ENCODE results near the gene CD300C.

CD300C gene

DNA sequence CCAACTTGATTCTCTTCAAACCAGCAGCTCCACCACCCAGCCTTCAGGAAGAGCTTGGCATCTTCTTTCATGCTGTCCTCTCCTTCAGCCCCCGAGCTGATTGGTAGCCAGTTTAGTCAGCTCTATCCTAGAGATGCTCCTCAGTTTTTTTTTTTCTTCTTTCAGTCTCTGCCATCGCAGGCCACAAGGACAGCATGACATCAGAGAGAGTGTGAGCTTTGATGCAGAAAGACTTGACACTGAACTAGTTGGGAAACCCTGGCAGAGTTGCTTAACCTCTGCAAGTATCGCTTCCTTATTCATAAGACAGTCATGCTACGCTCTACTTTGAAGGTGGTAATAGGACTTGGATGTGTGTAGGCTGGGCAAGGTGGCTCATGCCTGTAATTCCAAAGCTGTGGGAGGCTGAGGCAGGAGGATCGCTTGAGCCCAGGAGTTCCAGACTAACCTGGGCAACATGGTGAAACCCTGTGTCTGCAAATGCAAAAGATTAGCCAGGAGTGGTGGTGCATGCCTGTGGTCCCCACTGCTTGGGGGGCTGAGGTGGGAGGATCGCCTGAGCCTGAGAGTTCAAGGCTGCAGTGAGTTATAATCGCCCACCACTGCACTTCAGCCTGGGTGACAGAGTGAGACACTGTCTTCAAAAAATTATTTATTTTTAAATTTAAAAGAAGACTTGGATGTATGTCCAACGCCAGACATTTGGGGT is 17.3 kb downstream of the CD300C start:
- H3K27ac ChIP-seq, result no peak overlapping the region
- TF ChIP-seq, protein P1, sequence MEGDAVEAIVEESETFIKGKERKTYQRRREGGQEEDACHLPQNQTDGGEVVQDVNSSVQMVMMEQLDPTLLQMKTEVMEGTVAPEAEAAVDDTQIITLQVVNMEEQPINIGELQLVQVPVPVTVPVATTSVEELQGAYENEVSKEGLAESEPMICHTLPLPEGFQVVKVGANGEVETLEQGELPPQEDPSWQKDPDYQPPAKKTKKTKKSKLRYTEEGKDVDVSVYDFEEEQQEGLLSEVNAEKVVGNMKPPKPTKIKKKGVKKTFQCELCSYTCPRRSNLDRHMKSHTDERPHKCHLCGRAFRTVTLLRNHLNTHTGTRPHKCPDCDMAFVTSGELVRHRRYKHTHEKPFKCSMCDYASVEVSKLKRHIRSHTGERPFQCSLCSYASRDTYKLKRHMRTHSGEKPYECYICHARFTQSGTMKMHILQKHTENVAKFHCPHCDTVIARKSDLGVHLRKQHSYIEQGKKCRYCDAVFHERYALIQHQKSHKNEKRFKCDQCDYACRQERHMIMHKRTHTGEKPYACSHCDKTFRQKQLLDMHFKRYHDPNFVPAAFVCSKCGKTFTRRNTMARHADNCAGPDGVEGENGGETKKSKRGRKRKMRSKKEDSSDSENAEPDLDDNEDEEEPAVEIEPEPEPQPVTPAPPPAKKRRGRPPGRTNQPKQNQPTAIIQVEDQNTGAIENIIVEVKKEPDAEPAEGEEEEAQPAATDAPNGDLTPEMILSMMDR (conservative IDR thresholded peaks at IDR 0.05), result no peak
- no peak for TF ChIP-seq ZFX (IDR thresholded peaks at IDR 0.05)

DNA sequence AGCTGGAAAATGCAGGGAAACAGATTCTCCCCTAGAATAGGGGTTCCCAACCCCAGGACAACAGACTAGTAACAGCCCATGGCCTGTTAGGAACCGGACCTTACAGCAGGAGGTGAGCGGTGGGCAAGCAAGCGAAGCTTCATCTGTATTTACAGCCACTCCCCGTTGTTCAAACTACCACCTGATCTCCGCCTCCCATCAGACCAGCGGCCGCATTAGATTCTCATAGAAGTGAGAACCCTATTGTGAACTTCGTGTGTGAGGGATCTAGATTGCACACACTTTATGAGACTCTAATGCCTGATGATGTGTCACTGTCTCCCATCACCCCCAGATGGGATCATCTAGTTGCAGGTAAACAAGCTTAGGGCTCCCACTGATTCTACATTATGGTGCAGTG is 18.2 kb downstream of the CD300C start:
- H3K27ac ChIP-seq, result no peak overlapping the region
- TF ChIP-seq, protein P1 (conservative IDR thresholded peaks at IDR 0.05), result no peak
- TF ChIP-seq ZFX (IDR thresholded peaks at IDR 0.05), result no peak

DNA sequence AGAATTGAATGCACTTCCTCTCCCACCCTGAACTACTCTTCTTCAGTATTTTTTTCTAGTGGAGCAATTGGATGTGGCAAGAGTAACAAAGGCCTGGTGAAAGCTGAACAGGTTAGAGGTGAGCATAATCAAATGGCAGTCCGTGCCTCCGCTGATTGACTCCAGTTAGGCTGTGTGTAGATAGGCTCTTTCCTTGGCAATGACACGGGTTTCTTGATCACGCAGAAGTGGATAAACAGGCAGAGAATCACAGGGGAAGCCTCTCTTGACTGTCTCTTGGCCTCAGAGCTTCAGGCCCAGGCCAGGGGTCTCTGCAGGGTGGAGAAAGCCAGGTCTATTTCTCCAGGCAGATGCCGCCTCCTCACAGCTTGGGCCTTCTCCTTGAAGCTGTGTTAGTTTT is 18.8 kb downstream of the CD300C start:
- H3K27ac ChIP-seq, result no peak overlapping the region
- TF ChIP-seq, protein P1 (conservative IDR thresholded peaks at IDR 0.05), result no peak
- TF ChIP-seq ZFX (IDR thresholded peaks at IDR 0.05), result no peak

DNA sequence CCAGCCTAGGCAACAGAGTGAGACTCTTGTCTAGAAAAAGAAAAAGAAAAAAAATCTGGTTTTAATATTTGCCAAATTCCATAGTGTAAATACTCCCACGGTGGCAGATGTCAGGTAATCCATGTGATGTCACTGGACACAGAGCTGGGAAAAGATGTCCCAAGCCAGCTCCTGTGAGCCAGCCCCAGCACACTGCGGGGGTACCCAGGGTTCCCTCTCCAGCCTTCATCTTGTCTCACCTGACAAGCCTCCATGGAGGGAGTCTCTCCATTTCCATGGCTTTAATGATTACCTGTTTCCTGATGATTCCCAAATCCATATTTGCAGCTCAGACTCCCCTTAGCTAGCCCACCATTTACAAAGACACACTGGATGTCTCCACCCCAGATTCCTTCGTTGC is 19.2 kb downstream of the CD300C start:
- TF ChIP-seq, protein P1 (conservative IDR thresholded peaks at IDR 0.05), result no peak
- TF ChIP-seq ZFX (IDR thresholded peaks at IDR 0.05), result no peak
- H3K27ac ChIP-seq, result no peak overlapping the region

DNA sequence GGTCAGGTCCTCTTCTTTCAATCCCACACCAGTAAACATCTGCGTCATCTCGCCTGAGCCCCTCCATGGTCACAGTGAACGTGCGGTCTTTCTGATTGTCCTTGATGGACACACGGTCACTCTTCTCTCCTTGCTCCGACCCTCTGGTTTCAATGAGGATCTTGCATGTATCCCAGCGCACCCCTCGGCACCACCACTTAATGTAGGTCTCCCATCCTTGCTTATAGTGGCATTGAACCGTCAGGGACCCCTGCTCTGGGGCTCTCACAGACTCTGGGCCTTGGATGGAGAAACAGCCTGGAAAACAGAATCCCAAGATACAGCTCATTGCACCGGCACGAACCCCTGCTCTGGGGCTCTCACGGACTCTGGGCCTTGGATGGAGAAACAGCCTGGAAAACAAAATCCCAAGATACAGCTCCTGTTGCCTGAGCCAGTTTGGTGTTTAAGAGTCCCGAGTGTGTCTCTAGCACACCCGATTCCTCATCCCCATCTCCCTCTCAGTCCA is 20.1 kb downstream of the CD300C start:
- TF ChIP-seq, protein P1 (conservative IDR thresholded peaks at IDR 0.05), result no peak
- no peak for TF ChIP-seq ZFX (IDR thresholded peaks at IDR 0.05)
- no peak overlapping the region for H3K27ac ChIP-seq

DNA sequence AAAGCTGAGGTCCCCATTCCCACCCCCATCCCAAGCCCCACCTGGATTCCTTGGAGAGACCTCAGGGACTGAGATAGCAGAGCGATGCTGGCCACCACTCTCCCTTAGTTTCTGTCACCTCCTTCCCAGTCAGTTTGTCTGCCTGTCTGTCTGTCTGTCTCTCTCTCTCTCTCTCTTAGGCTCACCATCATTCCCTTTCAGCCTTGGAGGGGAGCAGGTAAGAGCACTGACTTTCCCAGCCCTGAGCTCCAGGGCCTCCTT is 20.5 kb downstream of the CD300C start:
- TF ChIP-seq, protein P1 (conservative IDR thresholded peaks at IDR 0.05), result no peak
- TF ChIP-seq ZFX (IDR thresholded peaks at IDR 0.05), result no peak
- no peak overlapping the region for H3K27ac ChIP-seq

DNA sequence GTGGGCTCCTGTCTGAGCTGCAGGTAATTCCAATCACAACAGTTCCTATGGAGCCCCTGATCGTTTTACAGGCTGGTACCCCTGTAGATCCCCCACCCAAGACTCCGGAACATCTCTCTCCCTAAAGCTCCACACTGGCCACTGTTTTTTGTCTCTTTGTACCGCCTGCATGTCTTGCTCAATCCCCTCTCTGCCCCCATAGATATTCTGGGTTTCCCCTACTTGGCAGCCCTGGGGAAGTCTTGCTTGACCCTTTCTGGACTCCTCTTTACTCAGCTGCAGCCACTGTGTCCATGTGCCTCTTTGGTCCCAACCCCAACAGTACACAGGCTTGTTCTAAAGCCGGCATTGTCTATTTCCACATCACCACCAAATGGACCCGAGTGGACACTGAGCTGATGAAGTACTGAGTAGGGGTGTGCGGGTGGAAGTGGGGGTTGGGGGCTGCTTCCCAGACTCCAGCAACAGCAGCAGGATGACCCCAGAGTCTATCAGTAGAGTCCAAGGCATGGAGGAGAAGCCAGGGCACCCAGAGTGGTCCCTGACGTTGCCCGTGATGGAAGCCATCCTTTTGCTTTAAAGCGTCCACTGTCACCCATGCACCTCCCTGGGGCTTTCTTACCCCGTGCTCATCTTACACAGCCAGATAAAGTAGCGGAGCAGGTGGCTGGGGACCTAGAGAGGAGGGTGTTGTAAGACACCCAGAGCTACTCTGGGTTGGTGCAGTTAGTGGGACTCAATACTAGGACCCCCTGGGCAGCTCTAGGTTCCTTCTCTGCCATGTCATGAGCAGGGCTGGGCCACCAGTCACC is 21.1 kb downstream of the CD300C start:
- H3K27ac ChIP-seq, result no peak overlapping the region
- TF ChIP-seq ZFX (IDR thresholded peaks at IDR 0.05), result no peak
- TF ChIP-seq, protein P1 (conservative IDR thresholded peaks at IDR 0.05), result no peak

Measured in C4-2B (cell line).